HL-60 (cell line): ENCODE measurements around the gene CDA.
A peak's percentile ranks its signal among the peaks of the same experiment; 100 is the strongest.

Experiments
- DNase-seq, 2 experiments: peaks; one replicate each; pipeline ENCODE4 v3.0.0-alpha.2; 2010 to 2020; ENCODE audit warnings: low read depth in 1 of 2, low spot score in 1 of 2
- H3K27ac ChIP-seq: fragments of 250-450 bp; sonication (Bioruptor Pico); replicated peaks from 2 replicates; pipeline ENCODE4 v1.5.1; 2020; ENCODE audit warnings: mild to moderate bottlenecking, moderate library complexity
- H3K27me3 ChIP-seq: fragments of 250-450 bp; sonication (Bioruptor Pico); 2 replicates; pipeline ENCODE4 v1.5.1; 2021; ENCODE audit warnings: mild to moderate bottlenecking, moderate library complexity; ENCODE audit not compliant: insufficient read depth, poor library complexity, severe bottlenecking
- H3K4me3 ChIP-seq: replicated peaks from 2 replicates; pipeline ENCODE4 v1.5.1; 2011; ENCODE audit warnings: mild to moderate bottlenecking, control low read depth, low read length; ENCODE audit not compliant: insufficient read depth
- GABPA ChIP-seq: IDR thresholded peaks from 2 replicates; pipeline ENCODE4 v1.6.1; 2012; ENCODE audit warnings: low read depth
- POLR2AphosphoS5 ChIP-seq: IDR thresholded peaks from 2 replicates; pipeline ENCODE4 v1.6.1; 2012; ENCODE audit warnings: low read depth
- REST ChIP-seq: IDR thresholded peaks from 2 replicates; pipeline ENCODE4 v1.6.1; 2012; ENCODE audit warnings: low read depth; ENCODE audit not compliant: insufficient replicate concordance
- SPI1 ChIP-seq: IDR thresholded peaks from 2 replicates; pipeline ENCODE4 v1.6.1; 2012; ENCODE audit warnings: low read depth, mild to moderate bottlenecking, borderline replicate concordance
- TF ChIP-seq, protein P1 (sequence below): IDR thresholded peaks from one replicate; pipeline ENCODE4 v1.5.1; 2011; ENCODE audit warnings: low read length, control low read depth, inconsistent platforms; ENCODE audit not compliant: insufficient read depth

Gene CDA

DNA sequence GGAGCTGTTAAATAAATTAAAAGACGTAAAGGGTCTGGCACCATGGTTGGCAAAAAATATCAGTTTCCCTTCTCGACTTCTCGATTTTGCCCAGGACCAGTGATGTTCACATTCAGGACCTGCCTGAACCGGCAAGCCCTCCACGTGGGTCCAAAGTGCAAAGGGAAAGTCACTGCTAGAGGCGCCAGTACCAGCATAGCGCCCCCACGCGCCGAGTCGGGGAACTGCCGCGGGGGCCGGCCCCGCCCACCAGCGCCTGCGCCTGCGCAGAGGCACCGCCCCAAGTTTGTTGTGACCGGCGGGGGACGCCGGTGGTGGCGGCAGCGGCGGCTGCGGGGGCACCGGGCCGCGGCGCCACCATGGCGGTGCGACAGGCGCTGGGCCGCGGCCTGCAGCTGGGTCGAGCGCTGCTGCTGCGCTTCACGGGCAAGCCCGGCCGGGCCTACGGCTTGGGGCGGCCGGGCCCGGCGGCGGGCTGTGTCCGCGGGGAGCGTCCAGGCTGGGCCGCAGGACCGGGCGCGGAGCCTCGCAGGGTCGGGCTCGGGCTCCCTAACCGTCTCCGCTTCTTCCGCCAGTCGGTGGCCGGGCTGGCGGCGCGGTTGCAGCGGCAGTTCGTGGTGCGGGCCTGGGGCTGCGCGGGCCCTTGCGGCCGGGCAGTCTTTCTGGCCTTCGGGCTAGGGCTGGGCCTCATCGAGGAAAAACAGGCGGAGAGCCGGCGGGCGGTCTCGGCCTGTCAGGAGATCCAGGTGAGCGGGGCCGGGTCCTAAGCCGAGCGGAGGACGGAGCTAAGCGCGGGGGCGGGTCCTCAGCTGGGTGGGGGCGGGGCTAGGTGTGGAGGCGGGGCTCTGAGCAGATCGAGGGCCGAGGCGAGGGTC, 44.5 kb downstream of the CDA start, which contains the start of gene PINK1:
Gene PINK1, plus strand, starts transcription at position 269 of the 875 bp plus-strand sequence. Its CDS starts 91 bp downstream, at position 360.
- TF ChIP-seq, protein P1, sequence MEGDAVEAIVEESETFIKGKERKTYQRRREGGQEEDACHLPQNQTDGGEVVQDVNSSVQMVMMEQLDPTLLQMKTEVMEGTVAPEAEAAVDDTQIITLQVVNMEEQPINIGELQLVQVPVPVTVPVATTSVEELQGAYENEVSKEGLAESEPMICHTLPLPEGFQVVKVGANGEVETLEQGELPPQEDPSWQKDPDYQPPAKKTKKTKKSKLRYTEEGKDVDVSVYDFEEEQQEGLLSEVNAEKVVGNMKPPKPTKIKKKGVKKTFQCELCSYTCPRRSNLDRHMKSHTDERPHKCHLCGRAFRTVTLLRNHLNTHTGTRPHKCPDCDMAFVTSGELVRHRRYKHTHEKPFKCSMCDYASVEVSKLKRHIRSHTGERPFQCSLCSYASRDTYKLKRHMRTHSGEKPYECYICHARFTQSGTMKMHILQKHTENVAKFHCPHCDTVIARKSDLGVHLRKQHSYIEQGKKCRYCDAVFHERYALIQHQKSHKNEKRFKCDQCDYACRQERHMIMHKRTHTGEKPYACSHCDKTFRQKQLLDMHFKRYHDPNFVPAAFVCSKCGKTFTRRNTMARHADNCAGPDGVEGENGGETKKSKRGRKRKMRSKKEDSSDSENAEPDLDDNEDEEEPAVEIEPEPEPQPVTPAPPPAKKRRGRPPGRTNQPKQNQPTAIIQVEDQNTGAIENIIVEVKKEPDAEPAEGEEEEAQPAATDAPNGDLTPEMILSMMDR: peak; percentile 96
- no peak for TF ChIP-seq REST
- Histone ChIP-seq H3K27me3 (no peaks in the 10 kb centered on the region), H3K4me3 (peak within 1 kb of the TSS; percentile 92), H3K27ac (peak within 1 kb of the TSS; percentile 48)
- DNase-seq: peak; percentile 69 to 80

GRCh38 chr1:20634065-20634593, 45.2 kb downstream of the CDA start:
- Histone ChIP-seq H3K27me3 (no peaks in the 10 kb centered on the region), H3K4me3 (peak overlapping the region; percentile 92), H3K27ac (peak overlapping the region; percentile 48)
- TF ChIP-seq, protein P1: no peak
- no peak for TF ChIP-seq REST
- TF ChIP-seq SPI1: no peak
- no peak for TF ChIP-seq GABPA
- no peak for TF ChIP-seq POLR2AphosphoS5
- DNase-seq: peak in 1 of 2 experiments; percentile 32

DNA sequence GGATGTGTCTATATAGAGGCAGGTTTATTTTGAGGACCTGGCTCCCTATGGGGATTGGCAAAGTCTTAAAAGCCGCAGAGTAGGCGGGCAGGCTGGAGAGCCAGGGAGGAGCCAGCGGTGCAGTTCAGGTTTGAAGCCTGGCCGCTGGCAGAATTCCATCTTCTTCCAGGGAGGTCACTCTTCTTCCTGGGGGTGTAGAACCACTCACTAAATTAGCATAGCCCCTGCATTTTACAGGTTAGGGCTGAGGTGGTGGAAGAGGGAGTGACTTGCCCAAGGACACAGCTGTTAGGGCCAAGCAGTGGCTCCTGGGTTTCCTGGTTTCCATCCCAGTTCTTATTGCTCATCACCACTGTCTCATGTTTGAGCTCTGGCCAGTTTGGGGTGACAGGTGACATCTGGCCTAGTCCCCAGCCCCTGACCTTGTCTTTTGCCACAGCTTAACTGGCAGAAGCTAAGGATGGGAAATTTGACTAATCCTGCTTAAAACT, 45.7 kb downstream of the CDA start:
- peak overlapping the region; percentile 92 for H3K4me3 ChIP-seq
- H3K27ac ChIP-seq: peak overlapping the region; percentile 48; the same call in 1 of the 2 replicates
- TF ChIP-seq SPI1 (no peak), REST (no peak), POLR2AphosphoS5 (no peak), GABPA (no peak)
- TF ChIP-seq, protein P1: no peak
- H3K27me3 ChIP-seq: no peaks in the 10 kb centered on the region
- peak in 1 of 2 experiments; percentile 56 for DNase-seq
